ENCODE data around the gene DYNC2I2.

Gene DYNC2I2

DNA sequence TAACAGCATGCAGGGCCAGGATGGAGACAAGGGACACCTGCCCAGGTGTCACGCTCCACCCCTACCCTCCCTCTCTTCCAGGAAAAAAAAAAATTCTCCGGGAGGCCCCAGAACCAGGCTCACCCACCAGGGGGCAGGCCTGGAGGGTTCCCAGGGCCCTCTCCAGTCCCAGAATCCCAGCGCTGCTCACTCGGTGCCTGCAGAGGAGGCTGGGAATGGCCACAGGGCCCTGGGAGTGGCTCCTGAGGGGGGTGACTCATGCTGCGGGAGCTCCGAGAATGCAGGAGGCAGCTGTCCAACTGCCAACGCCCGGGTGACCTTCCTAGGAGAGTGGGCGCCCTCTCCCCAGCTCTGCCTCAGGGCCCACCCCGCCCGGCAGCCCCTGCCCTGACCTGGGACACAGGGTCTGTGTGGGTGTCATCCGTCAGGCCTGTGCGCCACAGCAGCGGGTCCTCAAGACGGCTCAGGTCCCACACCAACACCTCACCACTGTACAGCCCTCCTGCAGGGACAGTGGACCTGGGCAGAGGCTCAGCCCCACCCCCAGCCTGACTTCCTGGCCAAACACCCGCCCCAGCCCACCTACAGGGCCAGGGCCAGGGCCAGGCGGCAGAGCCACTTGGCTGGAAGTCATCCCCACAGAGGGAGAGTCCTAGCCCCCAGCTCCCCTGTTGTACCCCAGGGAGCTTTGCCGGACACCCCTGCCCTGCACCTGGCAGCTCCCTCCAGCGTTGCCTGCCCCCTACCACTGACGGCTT, 21.2 kb downstream of the DYNC2I2 start:
- peak; percentile 34 for DNase-seq

DNA sequence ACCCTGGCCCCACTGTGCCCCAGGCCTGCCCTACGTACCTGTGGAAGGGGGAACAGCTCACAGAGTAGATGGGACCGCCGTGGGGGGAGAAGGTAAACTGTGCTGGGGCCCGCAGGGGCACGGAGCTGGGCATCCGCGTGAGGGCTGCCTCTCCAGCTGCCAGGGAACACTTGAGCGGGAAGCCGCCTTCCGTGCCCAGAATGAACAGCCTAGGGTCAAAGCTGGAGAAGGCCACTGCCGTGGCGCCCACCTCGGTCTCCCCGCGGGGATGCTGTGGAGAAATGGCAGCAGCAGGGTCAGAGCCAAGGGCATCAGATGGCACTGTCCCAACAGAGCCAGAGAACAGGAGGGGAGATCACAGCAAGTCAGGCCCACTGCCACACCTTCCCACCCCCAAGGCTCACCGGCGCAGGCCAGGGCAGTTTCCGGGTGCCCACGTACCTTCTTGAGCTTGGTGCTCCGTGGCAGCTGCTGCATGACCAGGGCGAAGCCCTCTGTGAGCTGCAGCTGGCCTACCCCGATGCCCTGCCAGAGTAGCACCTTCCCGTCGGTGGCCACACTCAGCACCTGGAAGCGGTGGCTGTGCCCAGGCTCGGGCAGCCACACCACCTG, 21.9 kb downstream of the DYNC2I2 start:
- DNase-seq: no peak

DNA sequence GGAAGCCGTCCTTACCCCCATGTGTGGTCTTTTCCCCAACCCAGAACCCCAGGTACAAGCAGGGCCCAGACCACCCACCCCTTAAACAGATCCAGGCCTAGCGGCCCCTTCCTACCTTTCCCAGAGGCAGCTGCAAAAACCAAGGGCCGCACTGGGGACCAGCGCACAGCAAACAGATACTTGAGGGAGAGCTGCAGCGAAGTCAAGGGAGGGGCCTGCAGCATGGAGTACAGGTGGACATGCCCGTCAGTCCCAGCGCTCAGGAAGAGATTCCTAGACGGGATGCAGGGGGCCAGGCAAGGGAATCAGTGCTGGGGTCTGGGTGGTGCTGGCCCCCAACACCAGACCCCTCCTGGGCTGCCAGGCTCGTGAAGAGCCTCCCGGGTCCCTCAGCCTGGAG, 22.5 kb downstream of the DYNC2I2 start:
- DNase-seq: no peak

DNA sequence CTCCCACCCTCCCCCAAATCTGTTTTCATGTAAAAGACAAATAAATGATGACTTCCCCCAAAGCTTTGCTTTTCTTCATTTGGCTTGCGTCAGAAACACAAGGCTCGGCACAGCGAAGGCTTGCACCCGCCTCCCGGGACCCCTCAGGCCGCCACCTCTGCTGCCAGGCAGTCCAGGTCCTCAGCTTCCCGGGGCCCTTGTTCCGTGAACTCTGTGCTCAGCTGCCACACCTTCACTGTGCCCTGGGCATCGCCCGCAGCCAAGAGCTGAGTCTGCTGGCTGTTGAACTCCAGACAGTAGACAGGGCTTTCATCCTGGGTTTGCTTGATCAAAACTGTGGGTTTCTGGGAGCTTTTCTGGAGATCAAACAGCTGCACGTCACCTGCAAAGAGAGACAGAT, 23.0 kb downstream of the DYNC2I2 start:
- no peak for DNase-seq

DNA sequence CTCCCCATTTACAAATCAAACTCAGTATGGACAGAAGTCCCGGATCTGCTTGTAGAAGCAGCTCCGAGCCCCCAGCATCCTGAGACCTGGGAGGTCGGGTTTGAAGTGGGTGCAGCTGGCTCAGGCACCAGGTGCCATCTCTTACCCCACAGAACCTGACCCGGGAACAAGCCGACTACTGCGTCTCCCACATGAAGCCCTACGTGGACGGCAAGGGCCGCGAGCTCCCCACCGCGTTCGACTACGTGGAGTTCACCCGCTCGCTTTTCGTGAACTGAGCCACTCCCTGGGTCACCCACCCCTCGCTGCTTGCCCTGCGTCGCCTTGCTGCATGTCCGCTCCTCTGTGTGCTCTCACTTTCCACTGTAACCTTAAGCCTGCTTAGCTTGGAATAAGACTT, 23.6 kb downstream of the DYNC2I2 start:
- no peak for DNase-seq

DNA sequence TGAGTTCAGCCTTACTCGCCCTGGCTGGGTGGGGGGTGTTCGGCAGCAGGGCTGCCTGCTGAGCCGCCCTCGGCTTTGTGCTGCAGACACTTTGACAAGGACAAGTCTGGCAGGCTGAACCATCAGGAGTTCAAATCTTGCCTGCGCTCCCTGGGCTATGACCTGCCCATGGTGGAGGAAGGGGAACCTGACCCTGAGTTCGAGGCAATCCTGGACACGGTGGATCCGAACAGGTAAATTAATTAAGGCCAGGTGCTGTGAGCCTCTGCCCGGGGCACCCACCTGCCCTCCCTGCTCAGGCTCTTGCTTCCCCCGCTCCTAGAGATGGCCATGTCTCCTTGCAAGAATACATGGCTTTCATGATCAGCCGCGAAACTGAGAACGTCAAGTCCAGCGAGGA, 24.2 kb downstream of the DYNC2I2 start:
- no peak for DNase-seq

DNA sequence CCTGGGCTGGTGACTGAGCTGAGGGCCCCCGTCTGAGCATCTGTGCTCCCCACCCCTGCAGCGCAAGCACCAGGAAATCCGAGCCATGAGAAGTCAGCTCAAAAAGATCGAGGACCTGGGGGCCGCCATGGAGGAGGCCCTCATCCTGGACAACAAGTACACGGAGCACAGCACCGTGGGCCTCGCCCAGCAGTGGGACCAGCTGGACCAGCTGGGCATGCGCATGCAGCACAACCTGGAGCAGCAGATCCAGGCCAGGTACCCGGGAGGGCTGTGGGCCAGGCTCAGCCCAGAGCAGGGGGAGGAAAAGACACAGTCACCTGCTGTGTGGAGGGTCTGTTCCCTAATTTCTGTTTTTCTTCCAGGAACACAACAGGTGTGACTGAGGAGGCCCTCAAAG, 24.6 kb downstream of the DYNC2I2 start:
- DNase-seq: no peak

DNA sequence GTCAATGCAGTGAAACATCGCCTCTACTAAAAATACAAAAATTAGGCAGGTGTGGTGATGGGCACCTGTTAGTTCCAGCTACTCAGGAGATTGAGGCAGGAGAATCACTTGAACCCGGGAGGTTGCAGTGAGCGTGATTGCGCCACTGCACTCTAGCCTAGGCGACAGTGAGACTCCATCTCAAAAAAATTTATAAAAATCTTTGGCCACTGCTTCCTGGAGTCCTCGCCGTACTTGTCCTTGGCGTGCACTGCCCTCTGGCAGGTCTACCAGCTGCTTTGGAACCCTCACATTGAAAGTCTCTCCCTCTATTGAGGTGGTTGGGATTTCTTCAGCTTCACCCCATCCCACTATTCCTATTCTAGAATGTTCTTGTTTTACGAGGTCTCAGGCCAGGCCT, 25.0 kb downstream of the DYNC2I2 start:
- DNase-seq: no peak

DNA sequence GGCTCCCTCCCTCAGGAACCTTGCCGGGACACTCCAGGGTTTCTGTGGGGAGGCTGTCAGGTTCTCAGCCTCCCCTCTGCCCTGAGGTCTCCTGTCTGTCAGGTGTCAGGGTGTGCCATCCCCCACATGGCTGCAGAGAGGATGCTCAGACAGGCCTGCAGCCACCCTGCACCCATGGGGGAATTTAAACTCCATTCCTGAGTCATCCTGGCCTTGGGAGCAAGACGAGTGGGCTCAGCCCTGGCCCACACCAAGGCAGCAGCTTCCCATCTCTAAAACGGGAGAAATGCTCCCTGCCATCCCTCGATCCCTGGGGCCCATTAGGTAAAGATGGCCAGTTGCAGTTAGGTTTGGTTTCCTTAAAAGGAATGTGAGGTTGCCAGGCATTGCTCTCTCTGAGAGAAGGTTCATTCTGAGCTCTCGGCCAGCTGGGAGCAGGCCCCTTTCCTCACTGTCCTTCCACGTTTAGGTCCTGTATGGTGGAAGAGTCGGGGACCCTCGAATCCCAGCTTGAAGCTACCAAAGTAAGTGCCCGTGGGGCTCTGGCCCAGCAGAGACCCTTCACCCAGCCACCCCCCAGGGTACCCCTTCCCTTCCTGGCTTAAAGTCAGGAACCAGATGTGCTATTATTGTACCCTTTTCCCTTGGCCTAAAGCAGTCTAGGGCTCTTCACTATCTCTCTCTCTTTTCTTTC, 26.6 kb downstream of the DYNC2I2 start:
- no peak for DNase-seq

DNA sequence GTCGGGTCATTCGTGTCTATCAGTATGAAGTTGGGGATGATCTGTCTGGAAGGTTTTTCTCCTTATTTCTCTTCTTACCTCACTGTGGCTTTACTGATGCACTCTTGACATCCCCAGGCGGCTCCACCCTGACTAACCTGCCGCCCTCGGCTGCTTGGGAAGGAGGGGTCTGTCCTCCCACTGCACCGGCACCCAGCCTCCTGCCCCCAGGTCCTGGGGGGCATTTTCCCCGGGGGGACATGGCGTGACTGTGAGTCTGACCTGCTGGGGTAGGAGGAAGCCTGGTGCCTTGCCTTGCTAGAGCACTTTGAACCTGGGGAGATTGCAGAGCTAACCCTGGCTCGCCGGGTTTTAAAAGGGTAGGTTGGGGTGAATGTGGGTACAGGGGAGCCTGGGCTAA, 27.5 kb downstream of the DYNC2I2 start:
- no peak for DNase-seq

DNA sequence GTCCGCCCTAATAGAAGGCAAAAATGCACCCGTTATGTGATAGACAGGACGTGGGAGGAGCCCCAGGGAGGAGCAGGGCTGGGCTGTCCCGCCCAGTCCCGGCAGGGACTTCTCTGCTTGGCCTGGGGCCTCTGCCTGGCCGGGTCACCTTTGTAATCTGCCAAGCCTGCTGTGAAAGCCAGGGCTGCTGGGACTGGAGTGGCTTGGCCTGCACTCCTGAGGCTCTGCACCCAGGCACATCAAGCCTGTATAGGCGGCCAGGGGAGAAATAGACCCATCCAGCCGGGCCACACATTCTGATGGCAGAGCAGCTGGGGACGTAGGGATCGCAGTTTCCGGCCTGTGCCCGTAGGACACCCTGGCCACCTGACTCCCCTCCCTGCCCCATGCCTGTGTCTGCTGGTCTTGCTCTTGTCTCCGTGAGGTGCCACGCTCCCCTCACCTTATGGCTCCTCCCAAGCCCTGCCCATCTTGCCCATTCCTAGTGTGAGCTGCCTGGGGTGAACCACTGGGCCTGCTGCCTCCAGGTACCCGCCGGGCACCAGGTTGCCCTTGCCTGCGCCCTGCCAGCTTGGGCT, 28.1 kb downstream of the DYNC2I2 start:
- no peak for DNase-seq

DNA sequence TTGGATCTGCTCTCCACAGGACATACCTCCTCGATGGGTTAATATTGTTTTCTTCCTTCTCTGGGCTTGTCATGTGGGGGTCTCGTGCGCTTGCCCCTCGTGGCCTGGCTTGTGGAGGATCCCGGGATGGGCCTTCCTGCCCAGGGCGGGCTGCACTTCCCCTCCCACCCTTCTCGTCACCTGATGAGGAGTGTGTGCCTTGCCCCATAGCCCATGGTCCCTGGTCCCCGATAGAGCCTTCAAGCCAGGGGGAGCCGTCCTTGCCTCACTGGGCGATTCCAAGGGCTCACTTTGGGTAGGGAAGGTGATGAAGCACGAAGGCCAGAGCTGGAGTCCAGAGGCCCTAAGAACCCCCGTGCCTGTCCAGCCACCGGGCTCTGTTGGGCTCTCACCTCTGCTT, 28.7 kb downstream of the DYNC2I2 start:
- no peak for DNase-seq

DNA sequence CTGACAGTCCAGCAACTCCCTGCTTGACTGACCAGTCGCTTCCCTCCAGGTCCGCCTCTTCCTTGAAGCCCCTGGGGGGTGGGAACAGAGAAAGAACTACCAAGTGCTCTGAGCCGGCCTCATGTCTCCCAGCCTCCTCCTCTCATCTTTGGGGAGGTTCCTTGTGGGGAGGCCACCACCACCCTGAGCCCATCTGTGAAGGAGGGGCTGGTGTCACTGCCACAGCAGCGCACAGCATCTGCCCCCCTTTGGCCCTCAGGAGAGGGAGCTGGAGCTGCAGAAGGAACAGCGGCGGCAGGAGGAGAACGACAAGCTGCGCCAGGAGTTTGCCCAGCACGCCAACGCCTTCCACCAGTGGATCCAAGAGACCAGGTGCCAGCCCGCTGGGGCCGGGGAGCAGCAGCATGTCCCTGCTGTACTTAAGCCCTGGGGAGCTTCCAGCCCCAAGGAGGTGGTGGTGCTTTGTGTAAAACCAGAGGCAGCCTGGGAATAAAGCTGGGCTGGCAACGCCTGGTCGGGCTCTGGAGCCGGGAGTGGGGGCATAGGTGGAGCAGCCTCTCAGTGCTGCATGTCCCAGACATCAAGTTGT, 29.4 kb downstream of the DYNC2I2 start:
- no peak for DNase-seq

DNA sequence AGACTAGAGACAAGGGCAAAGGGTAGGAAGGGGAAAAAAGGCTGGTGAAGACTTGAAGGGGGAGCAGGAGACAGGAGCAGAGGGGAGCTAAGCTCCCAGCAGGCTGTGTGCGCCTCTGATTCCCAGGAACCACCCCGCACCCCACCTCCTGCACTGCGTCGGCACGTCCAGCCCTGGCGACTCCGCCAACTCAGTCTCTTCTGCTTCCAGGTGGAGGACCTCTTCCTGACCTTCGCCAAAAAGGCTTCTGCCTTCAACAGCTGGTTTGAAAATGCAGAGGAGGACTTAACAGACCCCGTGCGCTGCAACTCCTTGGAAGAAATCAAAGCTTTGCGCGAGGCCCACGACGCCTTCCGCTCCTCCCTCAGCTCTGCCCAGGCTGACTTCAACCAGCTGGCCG, 30.5 kb downstream of the DYNC2I2 start:
- DNase-seq: no peak

DNA sequence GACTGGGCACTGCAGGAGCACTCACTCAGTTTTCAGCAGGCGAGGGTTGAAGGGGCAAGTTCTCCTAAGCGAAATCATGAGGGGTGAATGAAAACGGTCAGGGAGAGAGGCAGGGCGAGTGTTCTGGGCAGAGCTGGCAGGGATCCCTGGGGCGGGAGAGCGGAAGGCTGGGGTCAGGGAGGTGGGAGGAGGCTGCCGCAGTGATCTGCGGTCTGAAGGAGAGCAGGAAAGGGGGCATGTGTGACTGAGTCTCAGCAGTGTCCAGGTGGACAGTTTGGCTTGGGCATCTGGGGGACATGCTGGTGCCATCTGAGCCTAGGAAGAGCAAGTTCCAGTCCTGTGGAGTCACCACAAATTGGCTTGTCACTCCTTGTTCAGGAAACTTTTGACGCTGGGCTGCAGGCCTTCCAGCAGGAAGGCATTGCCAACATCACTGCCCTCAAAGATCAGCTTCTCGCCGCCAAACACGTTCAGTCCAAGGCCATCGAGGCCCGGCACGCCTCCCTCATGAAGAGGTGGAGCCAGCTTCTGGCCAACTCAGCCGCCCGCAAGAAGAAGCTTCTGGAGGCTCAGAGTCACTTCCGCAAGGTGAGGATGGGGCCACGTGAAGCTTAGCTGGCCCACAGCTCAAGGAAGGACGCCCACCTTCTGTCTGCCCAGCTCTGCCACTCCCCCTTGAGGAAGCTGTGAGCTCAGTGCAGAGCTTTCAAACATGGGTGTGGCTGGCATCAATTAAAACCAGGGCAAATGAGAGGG, 31.1 kb downstream of the DYNC2I2 start:
- no peak for DNase-seq

DNA sequence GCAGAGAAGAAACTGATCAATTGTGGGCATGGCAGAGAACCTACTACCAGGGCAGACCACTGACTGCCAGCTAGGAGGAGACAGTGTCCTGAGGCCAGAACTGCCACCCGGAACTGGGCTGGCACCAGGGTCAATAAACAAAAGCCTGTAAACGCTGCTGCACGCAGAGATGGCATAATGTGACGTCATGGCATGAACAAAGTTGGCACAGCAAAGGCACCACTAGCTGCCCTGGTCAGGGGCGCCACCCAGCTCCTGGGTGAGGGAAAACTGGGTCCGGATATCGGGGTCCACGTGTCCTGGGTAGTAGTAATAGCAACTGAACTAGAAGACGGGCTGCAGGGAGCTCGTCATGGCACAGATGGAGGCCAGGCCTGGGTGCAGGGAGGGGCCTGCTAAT, 32.1 kb downstream of the DYNC2I2 start:
- no peak for DNase-seq

DNA sequence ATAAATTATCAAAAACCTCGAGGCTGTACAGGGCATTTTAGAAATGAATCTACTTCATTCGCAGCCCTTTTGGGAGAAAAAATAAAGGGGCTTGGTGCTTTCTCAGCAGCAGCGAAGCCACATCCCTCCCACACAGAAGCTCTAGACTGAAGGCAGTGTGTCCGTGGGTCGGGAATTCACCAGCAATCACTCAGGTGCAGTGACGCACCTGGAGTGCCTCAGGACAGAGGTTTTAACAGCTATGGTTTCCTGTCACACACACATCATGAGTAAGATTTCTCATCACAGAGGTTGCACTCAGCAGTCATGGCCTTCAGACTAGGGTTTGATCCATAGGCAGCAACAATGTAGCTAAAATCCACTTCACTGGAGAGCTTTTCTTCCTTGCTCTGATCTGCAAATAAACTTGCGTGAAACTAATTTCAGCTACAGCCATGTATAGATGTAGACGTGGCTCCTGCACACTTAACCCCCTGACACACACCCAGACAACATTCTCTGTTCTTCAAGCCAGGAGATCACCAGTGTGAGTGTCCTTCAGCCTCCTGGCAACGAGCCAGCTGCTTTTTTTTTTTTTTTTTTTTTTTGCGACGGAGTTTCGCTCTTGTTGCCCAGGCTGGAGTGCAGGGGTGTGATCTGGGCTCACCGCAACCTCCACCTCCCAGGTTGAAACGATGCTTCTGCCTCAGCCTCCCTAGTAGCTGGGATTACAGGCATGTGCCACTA, 34.8 kb downstream of the DYNC2I2 start:
- DNase-seq: no peak

DNA sequence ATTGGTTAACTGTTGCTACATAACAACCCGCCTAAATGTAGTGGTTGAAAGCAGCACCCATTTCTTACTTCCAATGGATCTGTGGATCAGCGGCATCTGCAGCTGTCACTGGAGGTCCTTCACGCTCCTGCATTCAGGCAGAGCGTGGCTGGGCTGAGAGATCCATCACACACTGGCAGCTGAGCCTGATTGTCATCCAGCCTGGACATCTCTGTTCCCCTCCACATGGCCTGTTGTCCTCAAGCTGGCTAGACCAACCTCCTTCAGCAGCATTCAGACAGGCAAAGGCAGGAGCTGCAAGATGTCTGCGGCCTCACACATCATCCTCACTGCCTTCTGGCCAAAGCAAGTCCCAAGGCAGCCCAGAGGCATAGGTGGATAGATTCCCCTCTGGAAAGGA, 36.9 kb downstream of the DYNC2I2 start:
- DNase-seq: no peak

DNA sequence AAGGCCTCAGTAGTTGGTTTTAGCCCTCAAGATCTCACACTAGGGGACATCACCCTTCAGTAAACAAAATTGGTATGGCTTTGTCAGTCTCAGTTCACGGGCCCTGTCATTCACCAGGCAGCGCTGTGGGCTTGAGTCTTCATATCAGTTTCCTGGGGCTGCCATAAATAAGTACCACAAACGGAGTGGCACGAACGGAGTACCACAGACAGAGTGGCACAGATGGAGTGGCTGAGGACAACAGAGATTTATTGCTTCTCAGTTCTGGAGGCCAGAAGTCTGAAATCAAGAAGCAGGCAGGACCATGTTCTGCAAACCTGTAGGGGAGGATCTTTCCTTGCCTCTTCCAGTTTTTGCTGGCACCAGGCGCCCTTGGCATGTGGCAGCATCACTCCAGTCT, 37.5 kb downstream of the DYNC2I2 start:
- no peak for DNase-seq

DNA sequence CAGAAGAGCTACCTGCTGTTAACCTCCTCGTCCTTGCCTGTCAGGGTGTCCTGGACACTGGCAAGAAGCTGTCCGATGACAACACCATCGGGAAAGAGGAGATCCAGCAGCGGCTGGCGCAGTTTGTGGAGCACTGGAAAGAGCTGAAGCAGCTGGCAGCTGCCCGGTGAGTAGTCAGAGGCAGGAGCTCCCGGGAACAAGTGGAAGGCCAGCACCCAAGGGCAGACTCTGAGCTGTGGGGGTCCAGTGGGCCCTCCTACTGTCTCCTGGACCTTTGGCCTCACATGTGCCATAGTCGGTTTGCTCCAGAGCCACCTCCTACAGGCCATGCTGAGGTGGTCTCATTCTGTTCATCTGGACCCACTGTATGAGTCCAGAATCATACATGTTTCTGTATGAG, 38.7 kb downstream of the DYNC2I2 start:
- no peak for DNase-seq

DNA sequence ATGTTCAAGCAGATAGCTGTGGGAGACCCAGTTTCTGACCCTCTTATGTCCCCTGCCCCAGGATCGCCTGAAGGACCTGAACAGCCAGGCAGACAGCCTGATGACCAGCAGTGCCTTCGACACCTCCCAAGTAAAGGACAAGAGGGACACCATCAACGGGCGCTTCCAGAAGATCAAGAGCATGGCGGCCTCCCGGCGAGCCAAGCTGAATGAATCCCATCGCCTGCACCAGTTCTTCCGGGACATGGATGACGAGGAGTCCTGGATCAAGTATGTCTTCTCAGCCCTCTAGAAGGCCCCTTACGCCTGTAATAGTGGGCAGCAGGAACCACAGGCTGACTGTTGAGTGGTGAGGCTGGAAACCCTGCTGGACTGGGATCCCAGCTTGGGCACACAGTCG, 41.1 kb downstream of the DYNC2I2 start:
- DNase-seq: no peak

DNA sequence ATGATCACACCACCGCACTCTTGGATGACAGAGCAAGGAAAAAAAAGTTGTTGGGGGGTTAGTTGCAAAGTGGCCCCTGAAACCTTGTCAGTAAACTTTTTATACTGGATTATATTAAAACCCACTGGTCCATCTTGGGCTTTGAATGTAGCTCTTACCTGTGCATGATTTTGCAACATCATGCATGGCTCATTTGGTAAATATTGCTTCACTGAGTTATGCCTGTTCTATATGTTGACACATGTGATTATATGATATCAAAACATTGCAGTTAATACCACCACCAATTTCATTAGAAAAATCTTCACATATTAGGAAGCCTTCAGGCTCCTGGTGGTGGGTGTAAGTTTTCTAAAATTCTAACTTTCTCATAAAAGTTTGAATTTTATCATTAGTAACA, 41.9 kb downstream of the DYNC2I2 start:
- DNase-seq: no peak
